Osteoblast (primary cell): Measurements from ENCODE around the gene CAP2. TPM values are rescaled to one million over a fixed set of nuclear protein-coding genes. Genes with fewer than 3 reads are reported as not detected.
"Not testable (repeated sequence)": the region's sequence is repeated elsewhere in the genome, so short reads cannot be mapped to it uniquely, and the experiment has no call there.

Source experiments
- DNase-seq: peaks from one replicate; pipeline ENCODE4 v3.0.0; 2011; ENCODE audit warnings: low spot score, mixed read lengths; ENCODE audit not compliant: insufficient read length; ENCODE audit errors: missing footprints
- H2AFZ ChIP-seq: 2 replicates; pipeline ENCODE4 v1.6.0; 2011; ENCODE audit warnings: mild to moderate bottlenecking, low read length
- H3K27ac ChIP-seq: 2 replicates; pipeline ENCODE4 v1.5.1; 2011; ENCODE audit warnings: mild to moderate bottlenecking, low read depth, low read length, moderate library complexity
- H3K27me3 ChIP-seq: 2 replicates; pipeline ENCODE4 v1.6.0; 2012; ENCODE audit warnings: mild to moderate bottlenecking, control low read depth, inconsistent platforms, low read length, moderate library complexity; ENCODE audit not compliant: insufficient read depth
- H3K36me3 ChIP-seq: 2 replicates; pipeline ENCODE4 v1.5.1; 2011; ENCODE audit warnings: mild to moderate bottlenecking, low read length, control low read depth, moderate library complexity; ENCODE audit not compliant: insufficient read depth
- H3K4me1 ChIP-seq: 2 replicates; pipeline ENCODE4 v1.5.1; 2011; ENCODE audit warnings: mild to moderate bottlenecking, low read length, control low read depth, moderate library complexity; ENCODE audit not compliant: insufficient read depth
- H3K4me2 ChIP-seq: 2 replicates; pipeline ENCODE4 v1.6.0; 2011; ENCODE audit warnings: mild to moderate bottlenecking, low read length; ENCODE audit not compliant: insufficient read depth
- H3K4me3 ChIP-seq: fragments of 200-600 bp; sonication (generic); 3 replicates; pipeline ENCODE4 v1.5.1; 2012; ENCODE audit warnings: mild to moderate bottlenecking, low read length, inconsistent platforms; ENCODE audit not compliant: insufficient read depth
- H3K79me2 ChIP-seq: 2 replicates; pipeline ENCODE4 v1.6.0; 2012; ENCODE audit warnings: mild to moderate bottlenecking, low read length, control low read depth, inconsistent platforms; ENCODE audit not compliant: insufficient read depth
- H3K9me3 ChIP-seq: 2 replicates; pipeline ENCODE4 v1.5.1; 2011; ENCODE audit warnings: low read depth, low read length, control low read depth
- H4K20me1 ChIP-seq: 2 replicates; pipeline ENCODE4 v1.6.0; 2012; ENCODE audit warnings: mild to moderate bottlenecking, low read length, control low read depth; ENCODE audit not compliant: insufficient read depth
- total RNA-seq: library from RNA; depleted of rRNA; stranded (reverse); fragments of >200 nt; gene quantifications from 2 replicates; pipeline ENCODE4 v1.2.3, GENCODE V29; 2012
- TF ChIP-seq, protein P1 (sequence below): IDR thresholded peaks from 2 replicates; pipeline ENCODE4 v1.5.1; 2011; ENCODE audit warnings: mild to moderate bottlenecking, low read depth, low read length, moderate library complexity; ENCODE audit errors: extremely low read depth

The CAP2 gene
- total RNA-seq, 1 donor: 12.3 TPM

DNA sequence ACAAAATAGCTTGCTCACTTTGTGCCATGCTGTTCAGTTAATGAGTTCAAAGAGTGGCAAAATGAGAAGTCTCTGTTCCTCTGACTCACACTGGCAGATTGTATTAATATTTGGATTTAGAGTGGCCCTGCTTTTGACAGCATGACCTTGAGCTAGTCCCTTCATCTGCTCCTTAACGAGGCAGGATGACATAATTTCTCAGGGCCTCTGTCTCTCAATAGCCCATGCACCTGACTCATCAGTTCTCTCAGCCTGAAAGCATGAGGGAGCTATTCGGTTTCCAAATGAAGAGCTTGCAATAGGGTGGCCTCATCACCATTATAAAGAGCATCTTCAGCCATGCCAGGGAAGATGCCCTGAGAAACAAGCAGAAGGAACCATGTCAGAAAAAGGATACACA lies 38.2 kb downstream of the CAP2 start:
- Histone ChIP-seq H3K79me2 (no peaks in the 10 kb centered on the region), H4K20me1 (no peaks in the 10 kb centered on the region), H3K27me3 (no peaks in the 10 kb centered on the region), H3K36me3 (peaks cover 3% of the 10 kb centered on the region), H3K4me2 (no peak overlapping the region), H3K27ac (no peak overlapping the region), H3K4me1 (peaks cover 10% of the 10 kb centered on the region), H2AFZ (no peak overlapping the region), H3K9me3 (no peaks in the 10 kb centered on the region), H3K4me3 (no peak overlapping the region)
- TF ChIP-seq, protein P1, sequence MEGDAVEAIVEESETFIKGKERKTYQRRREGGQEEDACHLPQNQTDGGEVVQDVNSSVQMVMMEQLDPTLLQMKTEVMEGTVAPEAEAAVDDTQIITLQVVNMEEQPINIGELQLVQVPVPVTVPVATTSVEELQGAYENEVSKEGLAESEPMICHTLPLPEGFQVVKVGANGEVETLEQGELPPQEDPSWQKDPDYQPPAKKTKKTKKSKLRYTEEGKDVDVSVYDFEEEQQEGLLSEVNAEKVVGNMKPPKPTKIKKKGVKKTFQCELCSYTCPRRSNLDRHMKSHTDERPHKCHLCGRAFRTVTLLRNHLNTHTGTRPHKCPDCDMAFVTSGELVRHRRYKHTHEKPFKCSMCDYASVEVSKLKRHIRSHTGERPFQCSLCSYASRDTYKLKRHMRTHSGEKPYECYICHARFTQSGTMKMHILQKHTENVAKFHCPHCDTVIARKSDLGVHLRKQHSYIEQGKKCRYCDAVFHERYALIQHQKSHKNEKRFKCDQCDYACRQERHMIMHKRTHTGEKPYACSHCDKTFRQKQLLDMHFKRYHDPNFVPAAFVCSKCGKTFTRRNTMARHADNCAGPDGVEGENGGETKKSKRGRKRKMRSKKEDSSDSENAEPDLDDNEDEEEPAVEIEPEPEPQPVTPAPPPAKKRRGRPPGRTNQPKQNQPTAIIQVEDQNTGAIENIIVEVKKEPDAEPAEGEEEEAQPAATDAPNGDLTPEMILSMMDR: no peak
- DNase-seq: peak; percentile 80

DNA sequence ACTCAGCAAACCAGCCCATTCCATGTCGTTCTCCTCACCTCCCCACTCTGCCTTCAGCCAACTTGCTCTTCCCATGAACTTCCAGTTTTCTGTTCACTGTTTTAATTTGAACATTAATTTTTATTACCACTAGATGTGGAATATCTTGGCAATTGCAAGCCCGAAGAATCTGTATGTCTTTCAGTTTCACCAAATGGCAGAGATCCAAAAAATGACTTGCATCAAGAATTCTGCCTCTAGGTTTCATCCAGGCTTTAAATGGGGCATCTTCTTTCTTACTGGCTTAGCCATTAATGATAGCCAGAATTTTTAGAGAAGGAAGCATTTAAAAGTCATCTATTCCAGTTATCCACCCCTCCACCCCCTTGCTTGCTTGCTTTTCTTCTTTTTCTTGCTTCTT lies 39.0 kb downstream of the CAP2 start:
- no peak for DNase-seq
- no peak overlapping the region for H3K4me3 ChIP-seq

DNA sequence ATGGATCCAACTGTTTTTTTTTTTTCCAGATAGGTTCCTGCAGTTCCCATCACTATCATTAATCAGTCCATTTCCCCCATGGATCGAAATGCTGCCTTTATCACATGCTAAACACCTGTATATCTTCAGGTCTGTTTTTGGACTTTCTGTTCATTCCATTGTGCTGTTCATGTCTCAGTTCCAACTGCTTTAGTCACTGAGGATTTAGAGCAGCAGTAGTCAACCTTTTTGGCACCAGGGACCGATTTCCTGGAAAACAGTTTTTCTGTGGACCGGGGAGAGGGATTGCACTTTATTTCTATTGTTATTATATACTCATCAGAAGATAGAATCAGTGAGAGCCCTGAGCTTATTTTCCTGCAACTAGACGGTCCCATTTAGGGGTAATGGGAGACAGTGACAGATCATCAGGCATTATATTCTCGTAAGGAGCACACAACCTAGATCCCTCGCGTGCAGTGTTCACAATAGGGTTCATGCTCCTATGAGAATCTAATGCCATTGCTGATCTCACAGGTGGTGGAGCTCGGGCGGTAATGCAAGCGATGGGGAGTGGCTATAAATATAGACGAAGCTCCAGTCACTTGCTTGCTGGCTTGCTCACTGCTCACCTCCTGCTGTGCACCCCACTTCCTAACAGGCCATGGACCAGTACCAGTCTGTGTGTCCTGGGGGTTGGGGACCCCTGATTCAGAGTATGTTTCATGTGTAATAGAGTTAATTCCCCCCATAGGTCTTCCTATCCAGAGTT lies 46.0 kb downstream of the CAP2 start:
- no peaks in the 10 kb centered on the region for H3K9me3 ChIP-seq
- TF ChIP-seq, protein P1: no peak
- no peak overlapping the region for H2AFZ ChIP-seq
- no peaks in the 10 kb centered on the region for H3K36me3 ChIP-seq
- no peak overlapping the region for H3K27ac ChIP-seq
- no peaks in the 10 kb centered on the region for H4K20me1 ChIP-seq
- no peak overlapping the region for H3K4me2 ChIP-seq
- no peak overlapping the region for H3K4me3 ChIP-seq
- H3K27me3 ChIP-seq: no peaks in the 10 kb centered on the region
- no peaks in the 10 kb centered on the region for H3K79me2 ChIP-seq
- peak; percentile 68 for DNase-seq
- peaks cover 4% of the 10 kb centered on the region for H3K4me1 ChIP-seq

More for the DNA sequence above, 39.0 kb downstream of the CAP2 start:
- Histone ChIP-seq H3K4me1 (peaks cover 10% of the 10 kb centered on the region), H3K27ac (peak overlapping the region; percentile 38), H3K9me3 (no peaks in the 10 kb centered on the region), H3K79me2 (no peaks in the 10 kb centered on the region), H4K20me1 (no peaks in the 10 kb centered on the region), H3K4me2 (peak overlapping the region; percentile 49), H3K36me3 (no peaks in the 10 kb centered on the region), H2AFZ (no peak overlapping the region), H3K27me3 (no peaks in the 10 kb centered on the region)
- TF ChIP-seq, protein P1: no peak

DNA sequence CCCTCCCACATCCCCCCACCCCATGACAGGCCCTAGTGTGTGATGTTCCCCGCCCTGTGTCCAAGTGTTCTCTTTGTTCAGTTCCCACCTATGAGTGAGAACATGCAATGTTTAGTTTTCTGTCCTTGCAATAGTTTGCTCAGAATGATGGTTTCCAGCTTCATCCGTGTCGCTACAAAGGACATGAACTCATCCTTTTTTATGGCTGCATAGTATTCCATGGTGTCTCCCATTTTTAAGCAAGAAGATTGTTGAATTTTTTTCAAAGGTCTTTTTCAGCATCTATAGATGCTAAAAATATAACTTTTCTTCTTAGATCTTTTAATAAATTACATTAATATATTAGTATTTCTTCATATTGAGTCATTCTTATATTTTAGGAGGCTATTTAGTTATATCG lies 47.4 kb downstream of the CAP2 start:
- H2AFZ ChIP-seq, H3K4me1 ChIP-seq, H3K9me3 ChIP-seq, H3K27me3 ChIP-seq, H4K20me1 ChIP-seq, H3K36me3 ChIP-seq, H3K4me2 ChIP-seq, H3K4me3 ChIP-seq, H3K79me2 ChIP-seq, H3K27ac ChIP-seq, DNase-seq: not testable (repeated sequence)
